HG03280 (cell line): ENCODE measurements around the gene SLC48A1.

Experiments used
- ATAC-seq: cut with Tn5 transposase; IDR thresholded peaks from one replicate; pipeline ENCODE4 v1.9.1; 2021; ENCODE audit warnings: mild to moderate bottlenecking, moderate library complexity; ENCODE audit not compliant: unreplicated experiment

SLC48A1 gene

DNA sequence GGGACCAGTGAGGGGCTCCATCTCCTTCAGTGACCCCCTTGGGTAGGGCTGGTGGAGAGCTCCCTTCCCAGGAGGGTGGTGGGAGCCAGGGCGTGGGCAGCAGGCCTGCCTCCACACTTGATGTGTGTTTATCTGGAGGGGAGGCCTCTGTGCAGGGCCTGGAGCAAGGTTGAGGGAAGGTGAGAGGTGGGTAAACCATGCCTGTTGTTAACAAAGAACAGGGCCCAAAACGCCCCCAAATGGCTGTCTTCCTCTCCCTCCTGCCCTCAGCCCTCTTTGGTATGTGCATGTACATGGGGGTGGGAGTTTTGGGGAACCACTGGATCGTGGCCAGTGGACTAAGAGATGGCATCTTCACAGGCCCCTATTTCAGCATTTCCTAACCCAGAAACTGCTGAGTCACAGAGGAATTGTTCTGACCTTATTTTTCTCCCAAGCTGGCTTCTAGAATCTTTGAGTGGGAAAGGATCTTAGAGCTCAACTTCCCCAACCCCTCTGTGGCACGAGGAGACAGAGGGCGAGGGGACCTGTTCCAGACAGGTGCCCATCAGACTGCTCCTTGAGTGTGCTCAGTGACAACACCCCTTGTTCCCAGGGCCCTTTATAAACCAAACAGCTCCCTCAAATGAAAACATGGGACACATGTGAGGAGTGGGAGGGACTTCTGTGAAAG is 3.6 kb downstream of the SLC48A1 start:
- ATAC-seq, result no peak

DNA sequence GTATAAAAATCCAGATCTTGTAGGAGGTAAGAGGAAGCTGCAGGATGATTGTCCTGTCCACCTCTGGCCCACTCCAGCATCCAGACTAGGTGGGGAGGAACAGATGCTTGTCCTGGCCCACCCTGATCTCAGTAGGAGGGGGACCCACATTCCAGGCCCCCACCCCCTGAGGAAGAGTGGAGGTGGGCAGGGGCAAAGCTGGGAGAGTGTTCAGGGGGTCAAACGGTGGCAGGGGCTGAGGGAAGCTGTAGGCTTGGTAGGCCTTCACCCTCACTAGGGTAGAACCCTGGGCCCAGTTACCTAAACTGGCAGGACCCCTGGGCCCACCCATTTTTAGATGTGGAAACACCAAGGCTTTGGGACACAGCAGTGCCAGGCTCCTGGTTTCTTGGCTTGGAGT is 4.1 kb downstream of the SLC48A1 start:
- ATAC-seq, result no peak

DNA sequence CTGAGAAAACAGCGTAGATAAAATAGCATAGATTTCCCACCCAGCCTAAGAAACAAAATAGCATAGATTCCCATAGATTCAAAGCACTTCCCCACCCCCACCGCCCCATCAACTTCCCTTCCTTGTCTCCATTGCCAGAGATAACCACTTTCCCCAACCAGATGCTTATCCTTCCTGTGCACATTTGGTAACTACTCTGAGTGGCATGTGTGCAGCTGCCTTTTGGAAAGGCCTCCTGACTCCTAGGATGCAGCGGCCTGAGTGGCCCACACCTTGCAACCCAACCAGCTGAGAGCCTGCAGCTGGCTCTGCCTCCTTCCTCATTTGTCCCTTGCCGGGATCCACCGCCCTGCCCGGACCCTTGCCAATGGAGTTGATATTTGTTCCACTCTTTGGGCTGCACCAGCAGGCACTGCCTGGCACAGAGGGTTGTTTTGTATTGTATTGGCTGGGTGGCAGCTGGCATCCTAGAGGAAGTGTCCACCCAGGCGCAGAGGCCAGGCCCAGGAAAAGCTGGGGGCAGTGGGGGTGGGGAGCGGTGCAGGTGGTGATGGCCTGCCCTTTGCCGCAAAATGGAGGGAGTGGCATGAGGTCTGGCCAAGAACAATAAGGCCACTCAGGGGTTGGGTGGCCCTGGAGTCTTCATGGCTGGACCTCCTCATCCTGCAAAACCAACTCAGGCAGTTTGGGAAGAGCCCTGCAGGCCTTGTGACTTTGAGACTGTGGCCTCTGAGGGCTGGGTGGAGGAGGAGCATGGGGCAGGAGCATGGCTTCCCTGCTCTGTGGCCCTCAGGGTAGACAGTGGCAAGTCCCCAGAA is 4.9 kb downstream of the SLC48A1 start:
- no peak for ATAC-seq

- ATAC-seq, result no peak
Observed at GRCh38 chr12:47778881-47779280, 5.8 kb downstream of the SLC48A1 start.

DNA sequence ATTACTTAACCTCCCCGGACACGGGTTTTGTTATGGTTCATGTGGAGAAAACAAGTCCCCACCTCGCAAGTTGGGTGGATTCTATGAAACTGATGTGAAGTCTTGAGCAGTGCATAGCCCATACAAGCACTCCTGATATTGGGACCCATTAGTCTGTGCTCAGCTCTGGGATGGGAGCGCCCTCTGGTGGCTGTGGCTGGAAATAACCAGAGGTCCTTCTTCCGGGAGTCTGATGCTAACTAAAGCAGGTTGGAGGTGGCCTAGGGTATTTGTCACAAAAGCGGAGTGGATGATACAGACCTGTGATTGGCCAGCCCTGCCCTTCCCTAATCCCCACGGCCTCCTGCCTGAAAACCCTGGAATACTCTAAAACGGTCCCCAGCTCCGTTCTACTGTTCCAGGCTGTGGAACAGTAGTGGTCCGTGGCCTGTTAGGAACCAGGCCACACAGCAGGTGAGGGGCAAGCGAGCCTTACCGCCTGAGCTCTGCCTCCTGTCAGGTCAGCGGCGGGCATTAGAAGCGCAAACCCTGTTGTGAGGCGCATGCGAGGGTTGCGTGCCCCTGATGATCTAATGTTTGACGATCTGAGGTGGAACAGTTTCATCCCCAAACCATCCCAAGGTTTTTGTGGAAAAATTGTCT is 6.4 kb downstream of the SLC48A1 start:
- ATAC-seq, result peak; percentile 85

GRCh38 chr12:47779943-47780504 is 7.0 kb downstream of the SLC48A1 start:
- ATAC-seq, result no peak

GRCh38 chr12:47781479-47782371 is 8.7 kb downstream of the SLC48A1 start:
- no peak for ATAC-seq

- no peak for ATAC-seq
Observed at GRCh38 chr12:47782372-47782770, 9.3 kb downstream of the SLC48A1 start.

DNA sequence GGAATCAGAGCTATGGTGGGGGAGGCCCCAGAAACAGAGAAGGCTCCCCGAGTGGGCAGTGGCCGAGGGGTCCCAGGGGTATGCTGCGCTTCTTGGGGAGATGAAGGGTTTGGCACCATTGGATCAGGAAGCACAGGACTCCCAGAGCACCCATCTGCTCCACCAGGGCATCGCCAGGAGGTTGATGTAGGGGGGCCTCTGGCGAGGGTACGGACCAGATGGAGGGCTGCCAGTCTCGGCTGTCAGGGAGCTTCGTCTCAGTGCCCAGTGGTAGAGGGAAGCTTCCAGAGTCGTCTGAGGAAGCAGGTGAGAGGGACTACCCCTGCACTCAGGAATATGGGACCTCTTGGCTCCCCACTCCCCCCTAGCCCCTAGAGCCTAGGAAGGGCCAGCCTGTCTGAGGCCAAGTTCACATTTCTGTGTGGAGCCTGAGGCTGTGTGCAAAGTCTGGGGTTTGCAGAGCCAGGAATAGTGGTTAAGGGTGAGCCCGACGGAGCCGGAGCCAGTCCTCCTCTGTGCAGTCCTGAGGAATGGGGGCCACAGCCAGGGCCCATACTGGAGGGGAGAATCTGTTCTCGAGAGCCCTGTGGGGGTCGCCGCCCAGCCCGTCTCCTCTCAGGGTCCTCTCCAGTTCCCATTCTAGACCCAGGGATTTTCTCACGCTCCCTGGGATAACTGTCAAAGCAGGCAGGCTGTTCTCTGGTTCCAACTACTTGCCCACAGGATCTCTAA is 10.2 kb downstream of the SLC48A1 start:
- ATAC-seq, result no peak

DNA sequence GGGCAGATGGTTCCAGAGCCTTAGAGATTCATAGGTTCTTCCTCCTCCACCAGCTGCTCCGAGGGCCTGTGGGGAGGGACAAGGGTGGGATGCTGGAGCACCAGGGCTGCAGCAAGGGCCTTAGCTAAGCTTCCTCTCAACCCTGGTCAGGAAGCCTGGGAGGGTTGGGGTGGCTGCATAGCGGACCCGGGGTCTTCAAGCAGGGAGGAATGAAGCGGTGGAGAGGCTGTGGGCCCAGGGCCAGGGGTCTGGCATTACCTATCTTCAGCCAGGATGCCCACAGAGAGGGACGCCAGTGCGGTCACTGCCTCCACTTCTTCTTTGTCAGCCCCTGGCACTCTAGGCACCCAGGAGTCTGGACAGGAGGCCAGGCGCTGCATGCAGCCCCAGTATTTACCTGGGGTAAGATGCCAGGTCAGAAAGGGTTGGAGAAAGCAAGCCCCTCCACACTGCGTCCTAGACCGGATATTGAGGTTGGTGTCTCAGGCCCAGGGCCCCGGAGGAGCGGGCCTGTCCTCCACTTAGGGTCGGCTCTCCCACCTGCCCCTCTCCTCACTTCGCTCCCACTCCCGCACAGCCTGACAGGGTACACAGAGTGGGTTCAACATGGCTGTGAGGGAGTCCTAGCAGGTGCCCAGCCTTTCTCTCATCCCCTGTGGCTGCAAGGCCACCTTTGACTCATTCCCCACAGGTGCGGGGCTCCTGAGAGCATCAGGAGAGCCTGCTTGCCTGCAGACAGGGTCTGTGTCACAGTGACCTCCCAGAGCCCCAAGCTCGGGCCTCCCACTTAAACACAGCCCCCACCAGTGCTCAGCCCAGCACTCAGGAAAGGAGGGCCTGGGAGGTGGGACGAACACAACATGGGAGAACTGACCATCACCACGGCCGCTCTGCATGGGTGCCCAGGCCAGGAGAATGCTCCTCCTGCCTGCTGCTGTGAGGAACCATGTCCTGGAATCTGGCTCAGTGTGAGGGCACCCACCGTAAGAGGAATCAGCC is 11.1 kb downstream of the SLC48A1 start:
- no peak for ATAC-seq

DNA sequence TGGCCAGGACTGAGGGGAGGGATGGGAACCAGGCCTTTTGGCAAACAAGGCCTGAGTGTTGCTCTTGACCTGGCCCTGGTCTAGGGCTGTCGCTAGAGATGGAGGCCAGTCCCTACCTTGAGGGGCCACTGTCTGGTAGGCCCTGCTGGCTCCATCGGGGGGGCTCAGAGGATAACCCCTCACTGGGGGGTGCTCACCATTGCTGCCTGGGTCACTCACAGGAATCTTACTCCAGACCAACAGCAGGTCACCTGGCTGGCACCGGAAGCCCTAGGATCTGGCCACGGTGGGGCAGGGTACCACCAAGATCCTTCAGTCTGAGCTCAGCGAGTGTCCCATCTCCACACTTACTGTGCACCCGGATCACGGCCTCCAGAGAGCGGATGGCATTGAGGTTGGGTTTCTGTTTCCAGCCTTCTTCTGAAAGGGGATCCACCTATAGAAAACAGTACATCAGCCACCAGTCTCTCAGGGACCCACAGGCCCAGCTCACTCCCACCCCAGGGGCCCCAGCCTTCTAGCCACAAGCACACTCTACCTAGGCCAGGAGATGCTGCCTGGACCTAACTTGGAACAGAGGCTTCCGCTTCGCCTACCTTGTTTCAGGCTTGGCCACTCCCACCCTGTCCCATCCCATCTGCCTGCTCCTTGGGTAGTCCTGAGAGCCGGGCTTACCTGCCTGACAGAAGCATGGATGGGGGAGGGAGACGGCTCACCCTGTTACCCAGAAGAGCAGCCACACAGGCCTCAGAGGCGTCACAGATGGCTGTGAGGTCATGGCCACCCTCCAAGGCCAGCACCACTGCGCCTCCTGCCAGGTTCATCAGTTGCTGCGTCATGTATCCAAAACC is 12.2 kb downstream of the SLC48A1 start:
- ATAC-seq, result no peak

- ATAC-seq, result no peak
Observed at GRCh38 chr12:47785887-47786661, 13.0 kb downstream of the SLC48A1 start.

- no peak for ATAC-seq
Observed at GRCh38 chr12:47786662-47787280, 13.7 kb downstream of the SLC48A1 start.

DNA sequence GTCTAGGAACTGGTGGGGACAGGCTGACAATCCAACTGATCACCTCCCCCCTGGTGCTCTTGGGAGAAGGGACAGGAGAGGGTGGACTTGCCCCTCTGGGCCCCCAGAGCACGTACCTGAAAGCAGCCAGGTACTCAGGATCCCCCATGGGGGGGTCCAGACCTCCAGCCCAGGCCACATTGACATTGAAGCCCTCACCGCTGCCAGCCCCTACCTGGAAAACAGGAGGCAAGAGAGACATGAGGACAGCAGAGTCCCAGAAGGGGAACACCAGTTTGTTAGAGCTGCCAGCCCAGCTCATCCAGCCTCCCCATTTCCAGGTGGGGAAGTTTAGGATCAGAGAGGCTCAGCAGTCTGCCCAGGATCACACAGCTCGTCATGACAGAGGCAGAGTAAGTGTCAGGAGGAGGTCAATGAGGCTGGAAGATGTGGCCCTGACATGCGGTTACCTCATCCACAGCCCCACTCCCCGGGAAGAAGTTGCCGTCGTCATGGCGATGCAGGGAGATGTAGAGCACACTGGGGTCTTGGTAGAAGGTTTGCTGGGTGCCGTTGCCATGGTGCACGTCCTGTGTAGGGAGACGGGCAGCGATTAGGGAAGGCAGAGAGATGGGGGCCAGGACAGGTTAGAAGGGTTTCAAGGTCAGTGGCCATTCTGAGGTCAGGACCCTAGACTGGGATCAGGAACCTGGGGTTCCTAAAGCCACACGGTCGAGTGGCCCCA is 14.7 kb downstream of the SLC48A1 start:
- ATAC-seq, result no peak

DNA sequence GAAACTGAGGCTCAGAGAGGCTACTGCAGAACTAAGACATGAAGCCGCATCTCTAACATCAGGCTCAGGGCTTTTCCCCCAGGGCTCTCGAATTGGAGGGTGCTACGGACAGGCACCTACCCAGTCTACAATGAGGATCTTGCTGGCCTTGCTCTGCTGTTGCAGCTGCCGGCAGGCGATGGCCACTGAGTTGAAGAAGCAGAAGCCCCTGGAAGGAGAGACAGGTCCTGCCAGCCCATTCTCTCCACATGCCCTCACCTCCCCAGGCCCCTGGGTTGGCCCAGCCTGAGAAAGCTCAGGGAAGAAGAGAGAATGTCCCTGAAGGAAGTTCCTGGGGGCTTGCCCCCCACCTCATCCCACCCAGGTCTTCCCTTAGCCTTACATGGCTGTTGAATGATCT is 16.1 kb downstream of the SLC48A1 start:
- ATAC-seq, result no peak
